T-helper 1 cell treated with Interleukin-12 subunit alpha and Interleukin-12 subunit beta and Interleukin-4 antibody, amounts not matched to agents 30 ng/mL and 1 ng/mL, for 36 hours (primary cell): ENCODE results near the gene NCMAP. TPM values are rescaled to one million over a fixed set of nuclear protein-coding genes. Genes with fewer than 3 reads are reported as not detected.

Experiments used
- intact Hi-C: fragments of 100-400 bp; cut with micrococcal nuclease; formaldehyde crosslinking; loops from one replicate; pipeline ENCODE4 v1.15.1; 2024
- total RNA-seq: library from RNA; stranded (reverse); gene quantifications from 2 replicates; pipeline ENCODE4 v1.2.3, GENCODE V29; 2022

The NCMAP gene
- total RNA-seq, 1 donor from 2014 or later, result not detected

- intact Hi-C loops, result no loop called here
Measured at GRCh38 chr1:24567792-24568388, 12.0 kb downstream of the NCMAP start.

DNA sequence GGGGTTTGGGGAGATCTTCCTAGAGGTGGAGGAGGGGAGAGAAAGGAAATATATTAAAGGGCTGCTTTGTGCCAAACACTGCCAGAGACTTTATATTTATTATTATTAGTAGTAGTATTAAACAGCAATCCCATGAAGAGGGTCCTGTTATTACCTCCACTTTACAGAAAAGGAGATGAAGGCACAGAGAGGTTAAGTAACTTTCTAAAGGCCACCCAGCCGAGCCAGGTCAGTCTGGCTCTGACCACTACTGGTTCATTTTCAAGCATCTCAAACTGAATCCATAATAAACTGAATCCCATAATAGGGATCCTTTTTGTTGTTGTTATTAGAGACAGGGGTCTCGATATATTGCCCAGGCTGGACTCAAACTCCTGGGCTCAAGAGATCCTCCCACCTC is 12.6 kb downstream of the NCMAP start:
- intact Hi-C loops, result no loop called here

- intact Hi-C loops, result no loop called here
Measured at GRCh38 chr1:24570265-24571125, 14.6 kb downstream of the NCMAP start.

DNA sequence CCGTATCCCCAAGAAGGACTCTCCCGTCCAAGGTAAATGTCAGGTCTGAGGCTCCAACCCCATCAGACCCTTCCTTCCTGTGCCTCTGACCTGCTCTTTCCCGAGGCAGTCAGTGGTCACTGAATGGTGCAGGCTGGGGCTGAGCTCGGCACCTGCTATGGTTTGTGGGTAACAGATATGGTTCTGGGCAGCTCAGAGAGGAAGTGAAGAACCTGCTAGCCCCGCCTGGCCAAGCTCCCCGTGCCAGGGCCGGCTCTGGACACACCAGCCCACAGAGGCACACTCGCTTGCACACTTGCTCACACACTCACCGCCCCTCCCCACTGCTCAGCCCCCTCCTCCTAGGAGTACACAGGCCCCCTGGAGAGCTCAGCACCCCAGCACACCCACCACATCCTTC is 16.4 kb downstream of the NCMAP start:
- intact Hi-C loops, result no loop called here

DNA sequence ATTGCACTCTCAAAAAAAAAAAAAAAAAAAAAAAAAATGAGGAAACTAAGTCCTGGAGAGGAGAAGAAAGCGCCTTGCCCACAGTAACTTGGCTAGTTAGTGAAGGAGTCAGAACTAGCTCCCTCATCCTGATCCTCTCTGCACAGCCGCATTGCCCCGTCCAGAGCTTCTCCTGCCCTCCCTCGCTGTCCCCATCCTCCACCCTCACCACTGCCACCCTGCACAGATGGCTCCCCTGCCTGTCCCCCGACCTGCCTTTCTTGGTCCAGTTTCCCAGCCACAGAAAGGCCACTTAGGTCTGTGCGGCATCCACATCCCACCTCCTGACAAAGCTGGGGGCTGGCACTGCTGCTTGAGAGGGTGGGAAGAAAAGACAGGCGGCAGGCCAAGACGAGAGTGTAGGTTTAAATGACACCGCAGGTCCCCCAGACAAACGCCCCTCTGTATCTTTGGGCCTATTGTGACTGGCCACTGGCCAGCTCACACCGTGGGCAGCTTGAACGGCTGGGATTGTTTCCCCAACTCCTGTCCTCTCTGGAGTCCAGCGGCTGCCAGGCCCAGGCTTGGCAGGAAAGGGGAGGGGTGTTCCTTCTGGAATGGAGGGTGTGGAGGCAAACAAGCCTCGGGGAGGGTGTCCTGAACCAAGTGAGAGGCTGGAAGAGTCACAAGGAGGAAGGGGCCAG is 20.2 kb downstream of the NCMAP start:
- intact Hi-C loops, result no loop called here

GRCh38 chr1:24578846-24579245 is 23.0 kb downstream of the NCMAP start:
- intact Hi-C loops, result no loop called here

DNA sequence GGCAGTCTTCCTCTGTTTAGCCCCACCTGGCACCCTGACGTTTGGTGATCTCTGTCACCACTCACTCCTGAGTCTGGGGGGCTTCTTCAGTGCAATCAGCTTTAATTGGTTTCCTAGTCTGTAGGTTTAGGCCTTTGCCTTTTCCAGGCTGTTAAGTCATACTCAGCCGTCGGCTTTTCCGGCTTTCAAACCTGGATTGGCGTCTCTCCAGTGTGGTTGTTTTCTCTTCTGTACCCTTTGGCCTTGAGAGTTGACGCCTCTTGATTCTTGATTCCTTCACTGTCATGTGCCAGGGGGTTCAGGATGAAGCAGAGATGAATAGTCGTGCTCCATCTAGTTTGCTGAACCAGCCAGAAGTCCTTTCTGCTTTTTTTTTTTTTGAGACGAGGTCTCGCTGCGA is 24.9 kb downstream of the NCMAP start:
- intact Hi-C loops, result no loop called here

GRCh38 chr1:24584171-24584647 is 28.3 kb downstream of the NCMAP start:
- intact Hi-C loops, result no loop called here

GRCh38 chr1:24586119-24586518 is 30.2 kb downstream of the NCMAP start:
- intact Hi-C loops, result loop anchor here (2.0 kb wide), 1 partner anchor 51 kb away; no protein-coding TSS in a partner anchor

GRCh38 chr1:24586970-24587820 is 31.3 kb downstream of the NCMAP start:
- intact Hi-C loops, result loop anchor here (1.0 to 2.0 kb wide), 7 partner anchors 45 to 437 kb away; partner anchors contain the start of gene NIPAL3

DNA sequence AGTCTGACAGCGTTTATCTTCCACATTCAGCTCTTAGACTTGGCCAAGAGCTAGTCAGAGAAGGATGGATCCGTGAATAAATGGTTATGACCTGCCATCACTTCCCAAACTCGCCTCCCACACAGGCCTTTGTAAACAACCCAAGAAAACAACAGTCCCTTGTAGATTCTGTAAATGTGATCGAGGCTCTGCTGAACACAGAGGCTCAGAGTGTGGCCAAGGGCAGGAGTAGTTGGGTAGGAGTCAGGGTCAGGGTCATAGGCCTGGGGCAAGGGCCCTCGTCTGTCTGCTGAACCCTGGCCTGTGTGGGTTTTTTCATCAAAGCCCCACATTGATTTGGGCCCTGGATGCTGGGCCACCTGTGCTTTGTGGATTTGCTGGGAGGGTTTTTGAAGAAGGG is 32.7 kb downstream of the NCMAP start:
- intact Hi-C loops, result no loop called here

DNA sequence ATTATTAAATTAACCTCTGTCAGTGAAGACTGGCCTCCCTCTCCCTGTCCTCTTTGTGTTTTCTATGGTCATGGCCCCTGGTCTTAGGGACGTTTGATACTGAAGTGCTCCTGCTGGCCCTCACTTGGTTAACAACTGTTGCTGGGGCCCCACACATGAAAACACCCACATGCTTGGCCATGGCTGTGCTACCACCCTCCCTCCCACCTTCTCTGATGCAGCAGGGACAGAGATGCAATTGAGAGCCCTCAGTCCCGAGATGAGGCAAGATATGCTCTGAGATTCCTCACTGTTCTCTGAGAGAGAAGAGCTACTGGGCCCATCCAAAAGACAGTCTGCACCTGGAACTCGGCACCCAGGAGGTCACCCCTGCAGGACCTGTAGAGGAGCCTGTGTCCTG is 33.3 kb downstream of the NCMAP start:
- intact Hi-C loops, result no loop called here

DNA sequence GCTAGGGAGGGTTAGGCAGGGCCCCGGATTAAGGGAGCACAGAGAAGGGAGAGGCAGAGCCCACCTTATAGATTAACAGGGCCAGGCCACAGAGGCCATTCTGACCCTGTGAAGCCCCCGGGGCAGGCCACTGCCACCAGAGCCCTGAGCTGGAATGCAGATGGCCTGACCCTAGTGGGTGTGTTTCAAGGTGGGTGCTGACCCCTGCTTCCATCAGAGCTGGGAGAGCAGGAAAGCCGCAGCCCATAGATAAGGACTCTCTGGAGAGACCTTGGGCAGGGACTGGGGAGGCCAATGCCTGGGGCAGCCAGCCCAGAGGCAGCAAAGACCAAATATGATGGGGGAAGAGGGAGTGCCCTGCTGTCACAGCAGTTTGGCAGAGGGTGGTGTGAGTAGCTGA is 35.9 kb downstream of the NCMAP start:
- intact Hi-C loops, result no loop called here

GRCh38 chr1:24594328-24594598 is 38.4 kb downstream of the NCMAP start:
- intact Hi-C loops, result no loop called here

GRCh38 chr1:24596401-24596880 is 40.6 kb downstream of the NCMAP start:
- intact Hi-C loops, result no loop called here

DNA sequence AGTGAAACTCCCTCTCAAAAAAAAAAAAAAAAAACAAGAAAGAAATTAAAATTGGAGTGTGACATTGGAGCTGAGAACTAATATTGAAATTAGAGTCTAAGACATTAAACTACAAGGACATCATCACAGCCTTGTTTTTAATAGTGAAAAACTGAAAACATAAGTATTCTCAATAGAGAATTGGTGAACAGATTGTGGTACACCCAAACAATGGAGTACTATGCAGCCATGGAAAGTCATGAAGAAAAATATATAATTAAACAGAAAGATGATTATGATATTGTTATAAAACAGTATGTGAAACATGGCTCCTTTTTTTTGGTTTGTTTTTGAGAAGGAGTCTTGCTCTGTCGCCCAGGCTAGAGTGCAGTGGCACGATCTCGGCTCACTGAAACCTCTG is 43.4 kb downstream of the NCMAP start:
- intact Hi-C loops, result no loop called here

GRCh38 chr1:24600551-24600950 is 44.7 kb downstream of the NCMAP start:
- intact Hi-C loops, result no loop called here

GRCh38 chr1:24605534-24606295 is 49.8 kb downstream of the NCMAP start:
- intact Hi-C loops, result no loop called here

- intact Hi-C loops, result no loop called here
Measured at GRCh38 chr1:24606296-24606605, 50.4 kb downstream of the NCMAP start.

DNA sequence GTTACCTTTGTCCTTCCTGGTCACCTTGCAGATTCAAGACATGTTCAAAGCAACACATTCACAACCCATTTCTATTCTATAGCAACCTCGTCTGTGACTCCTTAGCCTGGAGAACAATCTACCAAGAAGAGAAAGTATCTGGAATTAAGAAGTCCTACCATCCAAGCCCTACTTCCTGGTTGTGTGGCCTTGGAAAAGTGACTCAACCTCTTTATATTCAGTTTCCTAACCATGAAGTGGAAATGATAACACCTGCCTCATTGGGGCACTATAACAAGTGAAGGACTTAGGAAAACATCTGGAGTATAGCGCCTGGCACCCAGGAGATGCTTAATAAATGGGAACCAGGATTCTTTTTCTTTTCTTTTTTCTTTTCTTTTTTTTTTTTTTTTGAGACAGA is 50.7 kb downstream of the NCMAP start:
- intact Hi-C loops, result no loop called here
